ENCODE measurements around the gene RPUSD1.
"Not testable (repeated sequence)": the region's sequence is repeated elsewhere in the genome, so short reads cannot be mapped to it uniquely, and the experiment has no call there.

RPUSD1 gene

DNA sequence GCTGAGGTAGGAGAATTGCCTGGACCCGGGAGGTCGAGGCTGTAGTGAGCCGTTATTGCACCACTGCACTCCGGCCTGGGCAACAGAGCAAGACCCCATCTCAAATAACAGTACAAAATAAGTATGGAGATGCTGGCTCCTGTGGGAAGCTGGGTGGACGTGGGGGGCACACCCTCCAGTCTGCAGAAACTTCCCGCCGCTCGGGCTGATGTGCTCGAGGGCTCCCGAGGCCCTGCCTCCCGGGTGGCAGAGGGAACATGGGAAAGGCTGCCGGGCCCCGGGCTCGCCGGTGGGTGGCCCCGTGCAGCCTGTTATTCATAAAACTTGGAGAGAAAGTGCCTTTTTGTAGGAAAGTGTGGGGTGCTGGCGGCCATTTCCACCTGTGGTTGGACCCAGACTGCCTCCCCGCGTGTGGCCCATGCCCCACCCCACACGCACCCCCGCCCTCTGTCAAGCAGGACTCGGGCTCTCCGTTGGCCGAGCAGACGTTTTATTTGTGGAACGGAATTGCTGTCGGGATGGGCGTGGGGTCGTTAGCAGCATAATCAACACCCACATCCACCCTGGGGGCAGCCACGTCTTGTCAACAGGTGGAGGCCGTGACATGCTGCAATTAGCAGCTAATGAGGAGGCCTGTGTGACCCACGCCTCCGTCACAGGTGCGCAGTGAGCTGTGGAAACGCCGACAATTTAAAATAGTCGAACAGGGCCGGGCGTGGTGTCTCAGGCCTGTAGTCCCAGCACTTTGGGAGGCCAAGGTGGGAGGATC, 40.0 kb downstream of the RPUSD1 start:
- no peak for DNase-seq (ENCODE audit: low read depth)

- DNase-seq (ENCODE audit: low read depth), result no peak
These were observed 41.5 kb downstream of the RPUSD1 start for GRCh38 chr16:746637-747036.

DNA sequence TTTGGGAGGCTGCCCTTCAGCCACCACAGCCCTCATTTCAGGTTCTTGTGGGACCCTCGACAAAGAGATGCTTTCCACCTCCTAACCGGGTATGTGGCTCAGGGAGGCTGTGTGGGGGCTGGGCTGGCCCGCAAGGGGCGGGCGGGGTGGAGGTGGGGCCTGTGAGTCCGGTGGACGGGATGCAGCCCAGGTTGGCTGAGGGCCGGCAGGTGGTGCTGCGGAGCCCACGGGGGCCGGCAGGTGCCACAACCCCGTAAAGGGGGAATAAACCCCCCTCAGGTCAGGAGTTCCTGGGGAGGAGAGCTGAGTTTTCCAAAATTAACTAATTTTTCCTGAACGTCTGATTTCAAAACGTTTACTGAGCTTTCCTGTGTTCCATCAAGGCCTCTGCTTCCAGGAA, 42.4 kb downstream of the RPUSD1 start:
- DNase-seq (ENCODE audit: low read depth), result no peak

DNA sequence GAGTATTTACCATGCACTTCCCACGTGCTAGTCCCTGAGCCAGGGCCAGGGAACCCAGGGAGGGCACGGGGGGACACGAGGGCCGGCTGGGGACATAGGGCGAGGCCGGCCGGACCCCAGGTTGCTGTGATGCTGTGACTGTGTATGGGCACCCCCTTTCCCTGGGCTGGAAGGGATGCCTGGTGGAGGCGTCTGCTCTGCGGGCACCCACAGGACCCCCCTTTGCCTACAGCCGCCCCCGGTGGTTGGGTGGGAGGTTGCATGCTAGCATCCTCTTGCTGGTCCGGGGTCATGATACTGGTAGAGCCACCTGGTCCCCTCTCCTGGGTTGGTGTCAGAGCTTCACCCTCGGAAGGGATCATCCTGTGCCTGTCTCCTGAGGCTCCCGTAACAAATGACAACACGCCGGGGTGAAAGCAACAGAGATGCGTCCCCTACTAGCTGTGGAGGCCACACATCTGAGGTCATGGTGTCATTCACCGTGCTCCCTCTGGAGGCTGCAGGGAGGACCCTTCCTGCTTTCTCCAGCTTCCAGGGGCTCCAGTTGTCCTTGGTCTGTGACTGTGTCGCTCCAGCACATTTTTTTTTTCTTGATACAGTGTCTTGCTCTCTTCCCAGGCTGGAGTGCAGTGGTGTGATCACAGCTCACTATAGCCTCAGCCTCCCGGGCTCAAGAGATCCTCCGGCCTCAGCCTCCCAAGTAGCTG, 44.2 kb downstream of the RPUSD1 start:
- DNase-seq (ENCODE audit: low read depth), result no peak

- DNase-seq (ENCODE audit: low read depth), result not testable (repeated sequence)
These were observed 45.3 kb downstream of the RPUSD1 start for GRCh38 chr16:742894-743293.

GRCh38 chr16:741986-742629, 46.1 kb downstream of the RPUSD1 start:
- DNase-seq (ENCODE audit: low read depth), result no peak

DNA sequence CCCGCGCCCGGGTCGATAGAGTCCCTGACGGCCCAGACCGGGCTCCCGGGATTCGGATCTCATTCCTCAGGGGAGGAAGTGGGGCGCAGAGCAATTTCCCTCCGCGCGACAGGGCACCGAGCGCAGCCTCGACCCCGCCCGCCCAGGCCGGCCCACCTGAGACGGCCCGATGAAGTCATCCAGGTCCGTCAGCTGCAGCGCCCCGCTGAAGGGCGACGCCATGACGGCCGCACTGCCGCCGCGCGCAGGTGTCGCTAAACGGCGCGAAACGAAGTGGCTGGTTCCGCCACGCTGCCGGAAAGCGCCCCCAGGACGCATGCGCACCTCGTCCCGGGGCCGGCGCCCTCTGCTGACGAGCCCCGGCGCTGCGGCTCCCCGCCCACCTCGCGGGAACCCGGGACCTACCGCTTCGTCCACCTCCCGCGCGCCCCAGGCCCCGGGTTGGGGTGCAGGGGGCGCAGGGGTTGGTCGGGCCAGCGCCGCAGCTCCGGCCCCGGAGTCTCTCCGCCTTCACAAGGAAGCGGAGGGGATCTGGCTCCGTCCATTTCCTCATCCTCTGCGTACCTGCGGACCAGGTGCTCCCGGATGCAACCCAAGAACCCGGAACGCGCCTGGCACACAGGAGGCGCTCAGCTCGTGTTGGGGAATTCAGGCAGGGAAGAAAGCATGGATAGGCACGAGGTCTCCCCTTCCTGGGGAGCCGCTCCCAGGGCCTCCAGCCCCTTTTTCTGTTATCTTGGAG, 47.2 kb downstream of the RPUSD1 start, which contains the start of gene CIAO3:
Gene CIAO3, minus strand, starts transcription at position 234 of the 742 bp plus-strand sequence. Its CDS starts 12 bp downstream, at position 222.
- DNase-seq (ENCODE audit: low read depth), result peak; percentile 86

DNA sequence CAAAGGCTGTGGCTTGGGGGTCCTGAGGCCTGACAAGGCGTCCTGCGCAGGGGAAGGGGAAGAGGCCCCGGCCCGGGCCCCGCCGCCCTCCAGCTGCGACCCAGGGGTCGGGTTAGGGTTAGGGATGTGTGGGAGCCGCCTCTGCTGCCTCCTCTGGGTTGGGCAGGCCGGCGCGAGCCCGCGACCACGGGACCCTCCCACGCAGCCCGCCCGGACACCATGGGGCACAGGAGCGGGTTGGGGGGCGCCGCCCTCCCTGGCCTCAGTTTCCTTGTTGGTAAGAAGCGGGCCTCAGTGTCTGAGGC, 47.8 kb downstream of the RPUSD1 start:
- DNase-seq (ENCODE audit: low read depth), result no peak

GRCh38 chr16:739560-740458, 48.4 kb downstream of the RPUSD1 start:
- DNase-seq (ENCODE audit: low read depth), result no peak

DNA sequence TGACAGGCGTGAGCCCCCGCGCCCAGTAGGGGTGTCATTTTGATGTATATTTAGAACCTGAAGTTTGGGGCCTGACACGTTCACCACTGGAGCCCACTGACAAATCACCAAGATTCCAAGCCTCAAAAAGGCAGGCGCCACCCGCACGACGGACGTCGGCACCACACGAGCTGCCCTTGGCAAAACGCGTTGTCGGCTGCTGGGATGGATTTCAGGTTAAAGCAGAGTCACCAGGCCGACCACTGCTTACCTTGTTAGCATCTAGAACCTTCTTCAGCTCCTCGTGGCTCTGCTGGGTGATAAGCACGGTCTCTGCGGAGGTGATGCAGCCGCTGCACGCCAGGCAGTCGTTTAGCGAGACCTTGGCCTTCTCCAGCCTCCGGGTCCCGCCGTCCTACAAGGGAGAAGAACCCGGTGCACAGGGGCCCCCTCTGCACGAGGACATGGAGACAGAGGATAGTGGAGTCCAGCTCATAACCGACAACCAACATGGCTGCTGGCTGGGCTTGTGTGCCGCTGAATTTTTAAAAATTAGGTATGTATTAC, 51.2 kb downstream of the RPUSD1 start:
- no peak for DNase-seq (ENCODE audit: low read depth)

DNA sequence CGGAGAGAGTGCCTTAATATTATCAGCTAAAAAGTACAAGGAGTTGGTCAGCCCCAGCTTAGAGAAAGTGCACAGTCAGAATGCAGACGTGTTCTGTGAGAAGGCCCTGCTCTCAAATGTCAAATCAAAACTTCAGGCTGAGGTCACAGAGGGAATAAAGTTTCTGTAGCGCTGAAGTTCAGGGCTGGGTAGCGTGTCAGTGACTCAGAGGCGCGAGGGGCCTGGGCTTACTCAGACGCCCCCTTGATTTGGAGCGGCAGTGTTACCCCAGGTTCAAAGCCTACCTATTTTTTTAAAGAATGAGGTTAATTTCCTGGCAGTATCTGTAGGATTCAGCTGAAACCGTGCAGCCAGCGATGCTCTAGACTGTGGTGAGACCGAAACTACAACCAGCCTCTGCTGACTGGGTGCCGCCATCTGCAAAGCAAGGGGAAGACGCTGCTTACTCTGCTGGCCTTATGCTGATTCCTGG, 52.2 kb downstream of the RPUSD1 start:
- DNase-seq (ENCODE audit: low read depth), result no peak

DNA sequence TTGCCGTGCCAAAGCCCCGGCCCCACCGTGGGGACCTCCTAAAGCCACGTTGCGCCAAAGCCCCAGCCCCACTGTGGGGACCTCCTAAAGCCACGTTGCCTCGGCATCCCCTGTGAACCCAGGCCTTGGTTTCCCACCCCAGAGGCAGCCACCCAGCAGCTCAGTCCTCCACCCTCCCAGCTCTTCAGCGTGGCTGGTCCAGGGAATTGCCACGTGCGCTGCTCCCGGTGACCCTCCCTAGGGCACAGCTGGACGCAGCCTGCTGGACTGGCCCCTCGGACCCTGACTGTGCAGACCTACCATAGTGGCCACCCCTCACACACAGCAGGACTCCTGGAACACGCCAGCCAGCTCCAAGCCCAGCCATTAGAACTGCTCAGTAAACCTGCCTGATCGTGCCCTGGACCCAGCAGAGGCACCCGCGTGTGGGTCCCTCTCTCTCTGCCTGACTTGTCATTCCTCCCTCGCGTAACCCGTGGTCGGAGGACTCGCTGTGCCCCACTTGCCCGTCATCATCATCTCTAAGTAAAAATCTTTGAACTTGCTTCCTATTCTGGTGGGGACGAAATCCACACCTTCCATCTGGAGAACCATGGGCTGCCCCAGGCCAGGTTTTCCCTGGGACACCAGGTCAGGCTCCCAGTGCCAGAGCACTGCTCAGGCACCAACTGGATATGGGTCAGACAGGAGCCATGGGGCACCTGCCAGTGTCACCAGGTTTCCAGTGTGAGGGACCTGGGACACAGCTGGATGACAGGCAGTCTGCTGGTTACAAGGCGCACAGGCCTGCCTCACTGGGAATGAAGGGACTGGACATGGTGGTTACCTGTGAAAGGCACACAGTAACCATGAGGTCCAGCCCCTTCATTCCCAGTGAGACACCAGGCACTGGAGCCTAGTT, 53.0 kb downstream of the RPUSD1 start:
- DNase-seq (ENCODE audit: low read depth), result no peak
